T-helper 17 cell (primary cell): ENCODE measurements around the gene BTNL2. TPM values are rescaled to one million over a fixed set of nuclear protein-coding genes. Genes with fewer than 3 reads are reported as not detected.
"Not testable (repeated sequence)": the region's sequence is repeated elsewhere in the genome, so short reads cannot be mapped to it uniquely, and the experiment has no call there.

Experiments
- ATAC-seq: fragments of 150-1000 bp; cut with Tn5 transposase; 2 replicates; pipeline ENCODE4 v1.10.0; 2021; ENCODE audit warnings: mild to moderate bottlenecking, moderate library complexity
- DNase-seq, 3 donors: peaks; one replicate each; pipeline versions ENCODE4 v3.0.0 to v3.0.0-alpha.2; 2020 to 2021
- H3K9me3 ChIP-seq: one replicate; pipeline ENCODE4 v1.7.0; 2013; ENCODE audit warnings: low read length, mild to moderate bottlenecking; ENCODE audit not compliant: control insufficient read depth, poor library complexity, severe bottlenecking
- H3K27ac Mint-ChIP-seq: one replicate; pipeline ENCODE4 v1.8.0; 2022; ENCODE audit warnings: mild to moderate bottlenecking, moderate library complexity, mixed read lengths
- H3K27me3 Mint-ChIP-seq: one replicate; pipeline ENCODE4 v1.8.0; 2022; ENCODE audit warnings: mixed read lengths
- H3K36me3 Mint-ChIP-seq: one replicate; pipeline ENCODE4 v1.8.0; 2022; ENCODE audit warnings: low read depth, mixed read lengths
- H3K4me1 Mint-ChIP-seq: one replicate; pipeline ENCODE4 v1.8.0; 2022; ENCODE audit warnings: mild to moderate bottlenecking, mixed read lengths
- H3K4me3 Mint-ChIP-seq: one replicate; pipeline ENCODE4 v1.8.0; 2022; ENCODE audit warnings: mild to moderate bottlenecking, moderate library complexity, mixed read lengths
- total RNA-seq, 4 donors: library from RNA in 2 of 4; stranded (reverse) in 2 of 4; gene quantifications; one replicate each; pipeline ENCODE4 v1.2.3 and lab custom pipeline; 2022 to 2026

Gene BTNL2
- total RNA-seq, 2 donors from 2014 or later = not detected

DNA sequence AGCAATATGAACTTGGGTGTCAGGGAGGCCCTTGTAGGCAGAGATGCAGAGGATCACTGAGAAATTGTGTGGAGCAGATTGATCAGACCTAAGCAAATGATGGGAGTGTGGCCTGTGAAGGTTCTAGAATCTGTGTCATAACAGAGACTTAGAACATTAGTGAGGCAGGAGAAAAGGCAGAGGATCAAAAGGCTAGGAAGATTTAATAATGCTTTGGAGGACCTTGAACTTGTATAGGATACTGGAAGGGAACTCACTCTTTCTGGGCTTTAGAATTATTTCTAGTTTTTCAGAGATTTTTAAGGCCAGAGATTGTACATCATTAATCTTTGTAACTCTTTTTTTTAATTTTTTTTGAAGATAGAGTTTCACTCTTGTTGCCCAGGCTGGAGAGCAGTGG, 35.2 kb downstream of the BTNL2 start, which contains the start of gene TSBP1:
Gene TSBP1, minus strand, starts transcription at position 101 of the 400 bp plus-strand sequence. CDS start 197 bp downstream, outside the sequence.
- H3K36me3 Mint-ChIP-seq = peaks cover 9% of the 10 kb centered on the region
- peaks cover 6% of the 10 kb centered on the region for H3K4me1 Mint-ChIP-seq
- H3K27ac Mint-ChIP-seq = no peak within 1 kb of the TSS
- DNase-seq = no peak
- no peak within 1 kb of the TSS for H3K4me3 Mint-ChIP-seq
- H3K9me3 ChIP-seq = no peaks in the 10 kb centered on the region
- H3K27me3 Mint-ChIP-seq = peaks cover 78% of the 10 kb centered on the region
- ATAC-seq = no peak

DNA sequence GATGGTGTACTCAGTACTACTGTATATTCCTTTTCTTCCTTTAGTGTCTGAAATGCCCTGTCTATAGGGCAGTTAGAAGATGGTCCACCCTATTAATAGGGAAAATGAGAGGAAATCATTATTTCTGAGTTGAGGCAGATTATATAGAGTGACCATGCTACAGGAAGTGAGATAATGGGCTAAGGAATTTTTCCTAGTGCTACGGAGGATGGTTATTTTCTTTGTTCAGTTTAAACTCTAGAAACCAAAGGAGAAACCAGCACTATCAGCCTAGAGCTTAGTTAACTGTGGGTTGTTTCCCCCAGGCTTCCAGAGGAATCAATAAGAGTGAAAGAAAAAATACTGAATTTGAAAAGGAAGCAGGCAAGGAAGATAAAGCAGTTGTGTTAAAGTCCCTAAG, 35.8 kb downstream of the BTNL2 start:
- Mint-ChIP-seq H3K4me3 (no peak overlapping the region), H3K36me3 (peaks cover 5% of the 10 kb centered on the region), H3K27ac (no peak overlapping the region), H3K27me3 (peaks cover 78% of the 10 kb centered on the region), H3K4me1 (peaks cover 4% of the 10 kb centered on the region)
- no peaks in the 10 kb centered on the region for H3K9me3 ChIP-seq
- ATAC-seq = no peak
- no peak for DNase-seq

DNA sequence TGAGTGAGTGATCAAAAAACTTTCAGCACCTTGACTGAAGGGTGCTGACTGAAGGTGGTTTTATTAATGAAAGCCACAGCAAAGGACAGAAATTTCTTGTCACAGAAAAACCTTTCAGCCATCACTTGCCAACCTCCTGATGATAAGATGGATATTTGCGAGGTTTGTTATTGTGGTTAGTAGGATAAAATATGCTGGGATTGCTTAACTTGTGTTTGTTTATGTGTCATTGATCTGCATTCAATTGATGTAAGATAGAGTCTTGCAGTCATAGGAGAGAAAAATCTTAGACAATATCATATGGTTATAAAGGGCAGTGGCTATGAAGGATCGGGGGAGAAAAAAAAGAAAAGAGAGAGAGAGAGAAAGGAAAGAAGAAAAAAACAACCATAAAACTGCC, 36.5 kb downstream of the BTNL2 start:
- no peaks in the 10 kb centered on the region for H3K9me3 ChIP-seq
- H3K27ac Mint-ChIP-seq = no peak overlapping the region
- no peak overlapping the region for H3K4me3 Mint-ChIP-seq
- DNase-seq (no peak), ATAC-seq (no peak)
- peaks cover 5% of the 10 kb centered on the region for H3K36me3 Mint-ChIP-seq
- H3K4me1 Mint-ChIP-seq = peaks cover 3% of the 10 kb centered on the region
- H3K27me3 Mint-ChIP-seq = peaks cover 75% of the 10 kb centered on the region

DNA sequence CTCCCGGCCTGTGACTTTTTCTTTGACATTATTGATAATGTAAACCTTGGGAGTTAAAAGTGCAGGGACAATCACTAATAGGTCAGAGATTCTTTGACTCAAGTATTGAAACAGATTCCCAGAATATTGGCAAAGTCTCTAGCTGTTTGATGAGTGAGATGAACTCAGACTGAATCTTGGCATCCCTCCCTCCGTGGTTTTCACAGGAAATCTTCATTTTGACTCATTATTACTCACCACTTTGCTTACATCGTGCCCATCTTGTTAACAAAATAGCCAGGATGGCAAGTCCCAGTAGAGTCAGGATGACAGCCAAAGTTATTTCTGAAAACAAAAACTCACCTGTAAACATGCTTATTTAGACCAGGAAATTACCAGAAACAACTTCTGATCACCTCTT, 37.3 kb downstream of the BTNL2 start:
- DNase-seq (no peak), ATAC-seq (no peak)
- H3K9me3 ChIP-seq = no peaks in the 10 kb centered on the region
- peaks cover 3% of the 10 kb centered on the region for H3K4me1 Mint-ChIP-seq
- no peak overlapping the region for H3K27ac Mint-ChIP-seq
- peaks cover 5% of the 10 kb centered on the region for H3K36me3 Mint-ChIP-seq
- H3K27me3 Mint-ChIP-seq = peaks cover 74% of the 10 kb centered on the region
- no peak overlapping the region for H3K4me3 Mint-ChIP-seq

DNA sequence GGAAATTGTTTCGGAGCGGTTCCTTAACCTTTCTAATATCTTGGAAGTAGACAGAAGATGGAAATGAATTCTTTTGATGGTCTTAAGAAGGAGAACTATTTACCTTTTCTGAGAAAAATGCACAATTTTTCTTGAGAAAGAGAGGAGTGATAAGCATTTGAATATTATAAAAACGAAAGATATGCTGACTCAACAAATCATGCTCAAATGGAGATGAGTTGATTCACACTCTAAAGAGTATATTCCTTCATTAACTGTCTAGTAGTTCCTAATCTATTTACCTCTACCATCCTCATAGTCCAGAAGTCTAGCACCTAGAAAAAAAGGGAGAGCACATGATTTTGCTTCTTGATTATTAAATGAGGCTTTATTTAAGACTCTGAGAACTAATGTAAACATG, 39.3 kb downstream of the BTNL2 start:
- peaks cover 3% of the 10 kb centered on the region for H3K4me1 Mint-ChIP-seq
- no peaks in the 10 kb centered on the region for H3K9me3 ChIP-seq
- DNase-seq = no peak
- ATAC-seq = no peak
- H3K27me3 Mint-ChIP-seq = peaks cover 70% of the 10 kb centered on the region
- H3K36me3 Mint-ChIP-seq = peaks cover 5% of the 10 kb centered on the region
- H3K27ac Mint-ChIP-seq = no peak overlapping the region
- no peak overlapping the region for H3K4me3 Mint-ChIP-seq

DNA sequence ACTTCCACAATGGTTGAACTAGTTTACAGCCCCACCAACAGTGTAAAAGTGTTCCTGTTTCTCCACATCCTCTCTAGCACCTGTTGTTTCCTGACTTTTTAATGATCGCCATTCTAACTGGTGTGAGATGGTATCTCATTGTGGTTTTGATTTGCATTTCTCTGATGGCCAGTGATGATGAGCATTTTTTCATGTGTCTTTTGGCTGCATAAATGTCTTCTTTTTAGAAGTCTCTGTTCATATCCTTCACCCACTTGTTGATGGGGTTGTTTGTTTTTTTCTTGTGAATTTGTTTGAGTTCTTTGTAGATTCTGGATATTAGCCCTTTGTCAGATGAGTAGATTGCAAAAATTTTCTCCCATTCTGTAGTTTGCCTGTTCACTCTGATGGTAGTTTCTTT, 47.8 kb downstream of the BTNL2 start:
- not testable (repeated sequence) for H3K27ac Mint-ChIP-seq, H3K4me3 Mint-ChIP-seq

DNA sequence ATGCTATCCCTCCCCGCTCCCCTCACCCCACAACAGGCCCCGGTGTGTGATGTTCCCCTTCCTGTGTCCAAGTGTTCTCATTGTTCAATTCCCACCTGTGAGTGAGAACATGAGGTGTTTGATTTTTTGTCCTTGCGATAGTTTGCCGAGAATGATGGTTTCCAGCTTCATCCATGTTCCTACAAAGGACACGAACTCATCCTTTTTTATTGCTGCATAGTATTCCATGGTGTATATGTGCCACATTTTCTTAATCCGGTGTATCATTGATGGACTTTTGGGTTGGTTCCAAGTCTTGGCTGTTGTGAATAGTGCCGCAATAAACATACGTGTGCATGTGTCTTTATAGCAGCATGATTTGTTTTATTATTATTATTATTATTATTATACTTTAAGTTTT, 48.4 kb downstream of the BTNL2 start:
- not testable (repeated sequence) for H3K27ac Mint-ChIP-seq, H3K4me3 Mint-ChIP-seq, ATAC-seq, H3K36me3 Mint-ChIP-seq, H3K9me3 ChIP-seq, H3K4me1 Mint-ChIP-seq, DNase-seq
- H3K27me3 Mint-ChIP-seq = peaks cover 12% of the 10 kb centered on the region

More for the DNA sequence above, 47.8 kb downstream of the BTNL2 start:
- not testable (repeated sequence) for H3K9me3 ChIP-seq, ATAC-seq, DNase-seq, H3K36me3 Mint-ChIP-seq, H3K4me1 Mint-ChIP-seq
- peaks cover 15% of the 10 kb centered on the region for H3K27me3 Mint-ChIP-seq

DNA sequence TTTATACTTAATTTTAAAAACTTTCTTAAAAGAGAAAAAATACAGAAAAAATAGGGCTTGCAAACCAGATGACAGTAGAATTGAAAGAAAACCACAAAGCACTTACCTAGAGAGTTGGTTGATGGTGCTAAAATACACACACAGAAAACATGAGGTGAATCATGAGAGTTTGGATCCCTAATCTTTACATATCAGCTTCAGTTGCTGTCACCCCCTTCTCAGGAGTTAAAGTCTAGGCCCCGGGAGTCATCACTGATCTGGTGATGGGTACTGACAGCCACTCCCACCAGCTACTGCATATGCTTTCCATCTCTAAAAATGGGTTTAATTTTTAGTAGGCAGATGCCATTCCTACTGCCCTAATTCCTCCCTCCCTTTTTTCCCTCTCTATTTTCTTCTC, 52.0 kb downstream of the BTNL2 start:
- peaks cover 20% of the 10 kb centered on the region for H3K27me3 Mint-ChIP-seq
- peaks cover 3% of the 10 kb centered on the region for H3K4me1 Mint-ChIP-seq
- DNase-seq (no peak), ATAC-seq (no peak)
- no peaks in the 10 kb centered on the region for H3K9me3 ChIP-seq
- H3K36me3 Mint-ChIP-seq = no peaks in the 10 kb centered on the region
- H3K4me3 Mint-ChIP-seq = no peak overlapping the region
- no peak overlapping the region for H3K27ac Mint-ChIP-seq

DNA sequence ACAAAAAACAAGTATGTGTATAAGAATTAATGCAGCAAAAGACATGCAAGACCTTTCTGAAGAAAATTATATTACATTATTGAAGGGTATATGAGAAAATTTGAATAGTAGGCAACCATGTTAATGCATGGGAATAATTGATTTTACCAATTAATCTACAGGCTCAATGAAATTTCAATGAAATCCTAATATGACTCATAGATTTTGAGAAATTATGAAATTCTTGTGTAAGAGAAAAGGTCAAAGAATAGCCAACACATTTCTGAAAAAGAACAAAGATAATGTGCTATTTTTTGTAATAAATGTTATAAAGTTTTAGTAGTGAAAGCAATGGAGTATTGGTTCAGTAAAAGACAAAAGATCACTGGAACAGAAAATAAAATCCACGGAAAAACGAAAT, 53.6 kb downstream of the BTNL2 start:
- H3K27me3 Mint-ChIP-seq = peaks cover 36% of the 10 kb centered on the region
- ATAC-seq (no peak), DNase-seq (no peak)
- H3K4me3 Mint-ChIP-seq = no peak overlapping the region
- peaks cover 3% of the 10 kb centered on the region for H3K4me1 Mint-ChIP-seq
- no peaks in the 10 kb centered on the region for H3K9me3 ChIP-seq
- H3K36me3 Mint-ChIP-seq = peaks cover 2% of the 10 kb centered on the region
- no peak overlapping the region for H3K27ac Mint-ChIP-seq

Other genes starting within 250 kb of the BTNL2 start
- gene EGFL8, start 242.6 kb downstream of the BTNL2 start, total RNA-seq = 1 to 10 TPM; 9.6 to 9.7 TPM
- gene AGPAT1, start 231.1 kb downstream of the BTNL2 start, total RNA-seq = 10 to 100 TPM; 22.7 to 54.2 TPM
- gene RNF5, start 228.8 kb downstream of the BTNL2 start, total RNA-seq = 10 to 100 TPM; 20.9 to 30.0 TPM
- 10 to 100 TPM; 22.2 to 27.4 TPM for gene AGER, start 222.9 kb downstream of the BTNL2 start, total RNA-seq
- gene PBX2, start 217.0 kb downstream of the BTNL2 start, total RNA-seq = 100 to 1,000 TPM; 103 to 110 TPM
- 100 to 1,000 TPM; 268 to 291 TPM for gene GPSM3, start 214.5 kb downstream of the BTNL2 start, total RNA-seq
- gene NOTCH4, start 183.1 kb downstream of the BTNL2 start, total RNA-seq = 1 to 10 TPM in 1 of 2 donors, under 1 TPM in 1; 0.60 to 1.0 TPM
- not detected for gene TSBP1, start 35.3 kb downstream of the BTNL2 start, total RNA-seq
- 100 to 1,000 TPM in 1 of 2 donors, 10 to 100 TPM in 1; 80.9 to 117 TPM for gene HLA-DRA, start 32.7 kb upstream of the BTNL2 start, total RNA-seq
- 1 to 10 TPM; 2.8 to 8.8 TPM for gene HLA-DRB5, start 123.1 kb upstream of the BTNL2 start, total RNA-seq
- gene HLA-DRB1, start 182.7 kb upstream of the BTNL2 start, total RNA-seq = 10 to 100 TPM; 39.8 to 46.5 TPM
- 10 to 100 TPM; 18.2 to 21.5 TPM for gene HLA-DQA1, start 230.2 kb upstream of the BTNL2 start, total RNA-seq